Measurements from ENCODE around the gene NOXO1.

Gene NOXO1

GRCh38 chr16:1999866-2000514 lies 18.7 kb upstream of the NOXO1 start:
- no CpG with 5 or more reads among the region's 28 CpGs for WGBS (ENCODE audit: extremely low coverage, insufficient coverage, insufficient read length)
- Histone ChIP-seq H3K23ac (ENCODE audit: low read length) (no peak overlapping the region), H3K4ac (ENCODE audit: low read depth, low read length) (no peak overlapping the region), H3K79me1 (ENCODE audit: low read length) (no peaks in the 10 kb centered on the region), H2BK120ac (ENCODE audit: insufficient read depth, low read length, poor library complexity) (no peak overlapping the region), H3K79me2 (ENCODE audit: control insufficient read depth, insufficient read depth, low read length, poor library complexity) (no peaks in the 10 kb centered on the region), H3K4me3 (ENCODE audit: low read depth, low read length) (no peak overlapping the region), H4K8ac (ENCODE audit: low read depth, low read length) (no peak overlapping the region), H2AK5ac (ENCODE audit: low read length) (no peak overlapping the region), H2BK12ac (ENCODE audit: low read length) (no peak overlapping the region), H3K14ac (ENCODE audit: low read length) (no peak overlapping the region), H3K9ac (ENCODE audit: low read length) (no peak overlapping the region), H3K18ac (ENCODE audit: low read length) (no peak overlapping the region), H4K12ac (ENCODE audit: low read depth, low read length) (no peak overlapping the region), H3K9me3 (ENCODE audit: insufficient read depth, low read depth, low read length) (no peaks in the 10 kb centered on the region), H3K27me3 (ENCODE audit: insufficient read depth, low read length) (no peaks in the 10 kb centered on the region), H3K36me3 (ENCODE audit: control insufficient read depth in 1 of 2, insufficient read depth in 2 of 2, low read length in 2 of 2) (peaks cover 63 to 67% of the 10 kb centered on the region in 2 experiments), H3K4me2 (ENCODE audit: low read length) (no peak overlapping the region), H2BK5ac (ENCODE audit: low read depth, low read length, poor library complexity) (no peak overlapping the region), H3K27ac (ENCODE audit: low read depth, low read length) (no peak overlapping the region), H3K4me1 (ENCODE audit: control insufficient read depth in 1 of 2, insufficient read depth in 2 of 2, low read length in 2 of 2) (peaks cover 5% of the 10 kb centered on the region in 2 experiments), H4K91ac (ENCODE audit: low read depth, low read length) (no peak overlapping the region), H2AFZ (ENCODE audit: insufficient read depth, low read length, poor library complexity) (no peak overlapping the region)
- DNase-seq = no peak

GRCh38 chr16:1998852-1999801 lies 17.9 kb upstream of the NOXO1 start:
- no peak overlapping the region for H3K14ac ChIP-seq (ENCODE audit: low read length)
- no peak overlapping the region for H2BK5ac ChIP-seq (ENCODE audit: low read depth, low read length, poor library complexity)
- no peak overlapping the region for H2BK120ac ChIP-seq (ENCODE audit: insufficient read depth, low read length, poor library complexity)
- H3K79me1 ChIP-seq (ENCODE audit: low read length) = no peaks in the 10 kb centered on the region
- H3K4ac ChIP-seq (ENCODE audit: low read depth, low read length) = no peak overlapping the region
- H3K4me1 ChIP-seq (ENCODE audit: control insufficient read depth in 1 of 2, insufficient read depth in 2 of 2, low read length in 2 of 2) = peaks cover 2% of the 10 kb centered on the region in 2 experiments
- H3K27ac ChIP-seq (ENCODE audit: low read depth, low read length) = no peak overlapping the region
- H4K91ac ChIP-seq (ENCODE audit: low read depth, low read length) = no peak overlapping the region
- no peak overlapping the region for H2AFZ ChIP-seq (ENCODE audit: insufficient read depth, low read length, poor library complexity)
- WGBS (ENCODE audit: extremely low coverage, insufficient coverage, insufficient read length) = no CpG with 5 or more reads among the region's 39 CpGs
- H3K4me3 ChIP-seq (ENCODE audit: low read depth, low read length) = no peak overlapping the region
- no peak overlapping the region for H2BK12ac ChIP-seq (ENCODE audit: low read length)
- no peak overlapping the region for H4K12ac ChIP-seq (ENCODE audit: low read depth, low read length)
- H3K4me2 ChIP-seq (ENCODE audit: low read length) = no peak overlapping the region
- no peak overlapping the region for H4K8ac ChIP-seq (ENCODE audit: low read depth, low read length)
- no peaks in the 10 kb centered on the region for H3K9me3 ChIP-seq (ENCODE audit: insufficient read depth, low read depth, low read length)
- no peaks in the 10 kb centered on the region for H3K79me2 ChIP-seq (ENCODE audit: control insufficient read depth, insufficient read depth, low read length, poor library complexity)
- no peak for DNase-seq
- H3K36me3 ChIP-seq (ENCODE audit: control insufficient read depth in 1 of 2, insufficient read depth in 2 of 2, low read length in 2 of 2) = peaks cover 61 to 67% of the 10 kb centered on the region in 2 experiments
- H3K27me3 ChIP-seq (ENCODE audit: insufficient read depth, low read length) = no peaks in the 10 kb centered on the region
- no peak overlapping the region for H3K18ac ChIP-seq (ENCODE audit: low read length)
- H2AK5ac ChIP-seq (ENCODE audit: low read length) = no peak overlapping the region
- H3K23ac ChIP-seq (ENCODE audit: low read length) = no peak overlapping the region
- H3K9ac ChIP-seq (ENCODE audit: low read length) = no peak overlapping the region

- no CpG with 5 or more reads among the region's 27 CpGs for WGBS (ENCODE audit: extremely low coverage, insufficient coverage, insufficient read length)
Observed at GRCh38 chr16:1998360-1998835, 17.1 kb upstream of the NOXO1 start.

GRCh38 chr16:1997494-1998359 lies 16.5 kb upstream of the NOXO1 start:
- H4K12ac ChIP-seq (ENCODE audit: low read depth, low read length) = no peak overlapping the region
- H2AFZ ChIP-seq (ENCODE audit: insufficient read depth, low read length, poor library complexity) = no peak overlapping the region
- H3K4me3 ChIP-seq (ENCODE audit: low read depth, low read length) = no peak overlapping the region
- no peak overlapping the region for H3K4ac ChIP-seq (ENCODE audit: low read depth, low read length)
- H3K14ac ChIP-seq (ENCODE audit: low read length) = no peak overlapping the region
- no peak overlapping the region for H2BK120ac ChIP-seq (ENCODE audit: insufficient read depth, low read length, poor library complexity)
- H3K23ac ChIP-seq (ENCODE audit: low read length) = no peak overlapping the region
- no peak overlapping the region for H3K27ac ChIP-seq (ENCODE audit: low read depth, low read length)
- H3K18ac ChIP-seq (ENCODE audit: low read length) = no peak overlapping the region
- H2BK5ac ChIP-seq (ENCODE audit: low read depth, low read length, poor library complexity) = no peak overlapping the region
- no peak overlapping the region for H2BK12ac ChIP-seq (ENCODE audit: low read length)
- no peak overlapping the region for H3K4me2 ChIP-seq (ENCODE audit: low read length)
- no peaks in the 10 kb centered on the region for H3K79me2 ChIP-seq (ENCODE audit: control insufficient read depth, insufficient read depth, low read length, poor library complexity)
- peaks cover 53 to 58% of the 10 kb centered on the region in 2 experiments for H3K36me3 ChIP-seq (ENCODE audit: control insufficient read depth in 1 of 2, insufficient read depth in 2 of 2, low read length in 2 of 2)
- no CpG with 5 or more reads among the region's 26 CpGs for WGBS (ENCODE audit: extremely low coverage, insufficient coverage, insufficient read length)
- H3K27me3 ChIP-seq (ENCODE audit: insufficient read depth, low read length) = no peaks in the 10 kb centered on the region
- no peaks in the 10 kb centered on the region for H3K4me1 ChIP-seq (ENCODE audit: control insufficient read depth in 1 of 2, insufficient read depth in 2 of 2, low read length in 2 of 2)
- no peak overlapping the region for H4K8ac ChIP-seq (ENCODE audit: low read depth, low read length)
- H3K9me3 ChIP-seq (ENCODE audit: insufficient read depth, low read depth, low read length) = peaks cover 2% of the 10 kb centered on the region
- H3K79me1 ChIP-seq (ENCODE audit: low read length) = no peaks in the 10 kb centered on the region
- H4K91ac ChIP-seq (ENCODE audit: low read depth, low read length) = no peak overlapping the region
- H2AK5ac ChIP-seq (ENCODE audit: low read length) = no peak overlapping the region
- no peak overlapping the region for H3K9ac ChIP-seq (ENCODE audit: low read length)
- no peak for DNase-seq

More at GRCh38 chr16:1998360-1998835, 17.1 kb upstream of the NOXO1 start:
- H3K27ac ChIP-seq (ENCODE audit: low read depth, low read length) = no peak overlapping the region
- no peak overlapping the region for H3K23ac ChIP-seq (ENCODE audit: low read length)
- no peak overlapping the region for H3K18ac ChIP-seq (ENCODE audit: low read length)
- peaks cover 59 to 65% of the 10 kb centered on the region in 2 experiments for H3K36me3 ChIP-seq (ENCODE audit: control insufficient read depth in 1 of 2, insufficient read depth in 2 of 2, low read length in 2 of 2)
- no peak overlapping the region for H3K4ac ChIP-seq (ENCODE audit: low read depth, low read length)
- H3K9me3 ChIP-seq (ENCODE audit: insufficient read depth, low read depth, low read length) = no peaks in the 10 kb centered on the region
- no peak overlapping the region for H2BK5ac ChIP-seq (ENCODE audit: low read depth, low read length, poor library complexity)
- DNase-seq = no peak
- H4K91ac ChIP-seq (ENCODE audit: low read depth, low read length) = no peak overlapping the region
- no peak overlapping the region for H4K12ac ChIP-seq (ENCODE audit: low read depth, low read length)
- no peak overlapping the region for H4K8ac ChIP-seq (ENCODE audit: low read depth, low read length)
- no peak overlapping the region for H2AK5ac ChIP-seq (ENCODE audit: low read length)
- no peaks in the 10 kb centered on the region for H3K79me1 ChIP-seq (ENCODE audit: low read length)
- H3K4me1 ChIP-seq (ENCODE audit: control insufficient read depth in 1 of 2, insufficient read depth in 2 of 2, low read length in 2 of 2) = no peaks in the 10 kb centered on the region
- H2AFZ ChIP-seq (ENCODE audit: insufficient read depth, low read length, poor library complexity) = no peak overlapping the region
- H2BK12ac ChIP-seq (ENCODE audit: low read length) = no peak overlapping the region
- H3K4me3 ChIP-seq (ENCODE audit: low read depth, low read length) = no peak overlapping the region
- H3K79me2 ChIP-seq (ENCODE audit: control insufficient read depth, insufficient read depth, low read length, poor library complexity) = no peaks in the 10 kb centered on the region
- H3K9ac ChIP-seq (ENCODE audit: low read length) = no peak overlapping the region
- no peak overlapping the region for H2BK120ac ChIP-seq (ENCODE audit: insufficient read depth, low read length, poor library complexity)
- no peaks in the 10 kb centered on the region for H3K27me3 ChIP-seq (ENCODE audit: insufficient read depth, low read length)
- no peak overlapping the region for H3K14ac ChIP-seq (ENCODE audit: low read length)
- H3K4me2 ChIP-seq (ENCODE audit: low read length) = no peak overlapping the region

All from trophoblast cell (in vitro differentiated cells and primary cell).